B cell (primary cell): ENCODE data around the gene GLG1. TPM values are rescaled to one million over a fixed set of nuclear protein-coding genes. Genes with fewer than 3 reads are reported as not detected.

Experiments used
- ATAC-seq: fragments of 200-7000 bp; cut with Tn5 transposase; one replicate; pipeline ENCODE4 v1.10.0; 2021; ENCODE audit warnings: low read depth, mild to moderate bottlenecking, moderate number of reproducible peaks, moderate library complexity
- CTCF ChIA-PET: fragments of 350-600 bp; sonication (Branson Sonifier 250); formaldehyde crosslinking; loops from one replicate; lab custom pipeline; 2021; ENCODE audit warnings: antibody characterized with exemption, inconsistent platforms; lab: Charles Lee
- POLR2A ChIA-PET: fragments of 350-600 bp; sonication (Branson Sonifier 250); formaldehyde crosslinking; loops from one replicate; lab custom pipeline; 2021; ENCODE audit warnings: antibody characterized with exemption; lab: Charles Lee
- DNase-seq: peaks from one replicate; pipeline ENCODE4 v3.0.0; 2013
- H2AFZ ChIP-seq: 2 replicates; pipeline ENCODE4 v1.6.1; 2012; ENCODE audit warnings: mild to moderate bottlenecking, low read depth, low read length; ENCODE audit not compliant: insufficient read depth, poor library complexity, severe bottlenecking
- H3K27ac ChIP-seq, 2 donors: 1 replicate in 1 of 2; 2 replicates in 1 of 2; pipeline ENCODE4 v1.5.1; 2012 to 2013; ENCODE audit warnings: low read length in 2 of 2, mild to moderate bottlenecking in 2 of 2, moderate library complexity in 1 of 2
- H3K27me3 ChIP-seq, 4 experiments: fragments of 200-600 bp in 1 of 4; sonication (generic) in 1 of 4; replicated peaks in 1 of 4; 1 replicate in 2 of 4; 2 replicates in 2 of 4; pipeline versions ENCODE4 v1.6.1 to v1.7.0; 2013 to 2016; ENCODE audit warnings: low read length in 3 of 4, mild to moderate bottlenecking in 2 of 4, mixed read lengths in 1 of 4, moderate library complexity in 1 of 4; ENCODE audit not compliant: insufficient read depth in 4 of 4, control insufficient read depth in 3 of 4; ENCODE audit errors: control extremely low read depth in 1 of 4
- H3K36me3 ChIP-seq, 2 experiments: replicated peaks in 1 of 2; 1 replicate in 1 of 2; 2 replicates in 1 of 2; pipeline versions ENCODE4 v1.6.1 to v1.7.1; 2013; ENCODE audit warnings: low read length in 1 of 2; ENCODE audit not compliant: insufficient read depth in 2 of 2, control insufficient read depth in 1 of 2; ENCODE audit errors: control extremely low read depth in 1 of 2, extremely low read depth in 1 of 2
- H3K4me1 ChIP-seq, 2 donors: fragments of 200-600 bp in 1 of 2; sonication (generic) in 1 of 2; 1 replicate in 1 of 2; 2 replicates in 1 of 2; pipeline versions ENCODE4 v1.5.1 to v1.6.1; 2013 to 2017; ENCODE audit warnings: low read length in 2 of 2; ENCODE audit not compliant: control insufficient read depth in 2 of 2, insufficient read depth in 2 of 2
- H3K4me2 ChIP-seq: replicated peaks from 2 replicates; pipeline ENCODE3; 2012; ENCODE audit warnings: mild to moderate bottlenecking, low read depth, low read length; ENCODE audit not compliant: poor library complexity, severe bottlenecking
- H3K4me3 ChIP-seq, 5 experiments: fragments of 200-600 bp in 1 of 5; sonication (generic) in 1 of 5; 1 replicate in 3 of 5; 2 replicates in 2 of 5; pipeline versions ENCODE4 v1.5.1 to v1.7.0; 2011 to 2016; ENCODE audit warnings: low read length in 4 of 5, mild to moderate bottlenecking in 4 of 5, low read depth in 2 of 5, control low read depth in 1 of 5, moderate library complexity in 1 of 5; ENCODE audit not compliant: insufficient read depth in 1 of 5; ENCODE audit errors: control extremely low read depth in 1 of 5, extremely low read depth in 1 of 5
- H3K79me2 ChIP-seq: fragments of 200-600 bp; sonication (generic); one replicate; pipeline ENCODE4 v1.6.0; 2016; ENCODE audit warnings: low read length; ENCODE audit not compliant: control insufficient read depth, insufficient read depth
- H3K9ac ChIP-seq: fragments of 200-600 bp; sonication (generic); 2 replicates; pipeline ENCODE4 v1.6.1; 2017; ENCODE audit warnings: mild to moderate bottlenecking, low read length, moderate library complexity
- H3K9me3 ChIP-seq, 3 donors: one replicate each; pipeline versions ENCODE4 v1.6.1 to v1.7.1; 2013; ENCODE audit warnings: low read length in 2 of 3; ENCODE audit not compliant: control insufficient read depth in 2 of 3, insufficient read depth in 1 of 3; ENCODE audit errors: control extremely low read depth in 1 of 3
- H4K20me1 ChIP-seq: 2 replicates; pipeline ENCODE4 v1.6.0; 2012; ENCODE audit warnings: mild to moderate bottlenecking, low read length; ENCODE audit not compliant: insufficient read depth, control insufficient read depth, poor library complexity, severe bottlenecking
- H3K27ac Mint-ChIP-seq: one replicate; pipeline ENCODE4 v1.8.0; 2021; ENCODE audit warnings: mixed read lengths
- H3K27me3 Mint-ChIP-seq: one replicate; pipeline ENCODE4 v1.8.0; 2021; ENCODE audit warnings: mixed read lengths
- H3K4me1 Mint-ChIP-seq: one replicate; pipeline ENCODE4 v1.8.0; 2021; ENCODE audit warnings: mixed read lengths
- H3K4me3 Mint-ChIP-seq: one replicate; pipeline ENCODE4 v1.8.0; 2021; ENCODE audit warnings: mixed read lengths
- H3K9me3 Mint-ChIP-seq: one replicate; pipeline ENCODE4 v1.8.0; 2022; ENCODE audit warnings: mixed read lengths; ENCODE audit not compliant: insufficient read depth
- EZH2 ChIP-seq: IDR thresholded peaks from 2 replicates; pipeline ENCODE4 v1.6.1; 2012; ENCODE audit warnings: borderline replicate concordance, low read depth, mild to moderate bottlenecking, moderate library complexity, low read length; ENCODE audit not compliant: insufficient read depth, poor library complexity, severe bottlenecking
- WGBS: methylation state at CpG from one replicate; pipeline ENCODE4 v1.1.5; 2013; ENCODE audit warnings: missing lambda C conversion rate; ENCODE audit not compliant: insufficient coverage; 5-methylcytosine and 5-hydroxymethylcytosine counted together
- intact Hi-C: fragments of 100-400 bp; cut with micrococcal nuclease; formaldehyde crosslinking; loops from one replicate; pipeline ENCODE4 v1.10.0; 2022
- polyA plus RNA-seq: library from polyadenylated mRNA; depleted of rRNA; stranded (reverse); fragments of >200 nt; gene quantifications from 2 replicates; pipeline ENCODE4 v1.2.3, GENCODE V29; 2012
- total RNA-seq, 2 donors: library from RNA; stranded (reverse); fragments of 120-200 nt in 1 of 2; gene quantifications; 1 replicate in 1 of 2; 2 replicates in 1 of 2; pipeline versions ENCODE4 v1.2.3 to v1.2.4, GENCODE V29; 2013 to 2022
- TF ChIP-seq, protein P1 (sequence below): fragments of 200-600 bp; IDR thresholded peaks from one replicate; pipeline ENCODE4 v1.8.0; 2022; ENCODE audit warnings: antibody characterized with exemption, mild to moderate bottlenecking

The GLG1 gene
- total and polyA plus RNA-seq, 2 donors (not counting 1 experiment from before 2014, with no cell fraction given), result 28.3 to 114 TPM

- Histone ChIP-seq H3K79me2 (peaks cover 97% of the 10 kb centered on the region), H2AFZ (no peak overlapping the region), H3K27ac (no peak overlapping the region), H3K4me1 (peaks cover 14 to 16% of the 10 kb centered on the region in 2 donors), H3K9me3 (peaks cover 0 to 6% (median 0%) of the 10 kb centered on the region in 3 donors), H3K27me3 (no peaks in the 10 kb centered on the region), H3K36me3 (peaks cover 2 to 6% of the 10 kb centered on the region in 2 experiments), H3K4me3 (no peak overlapping the region), H3K9ac (no peak overlapping the region), H3K4me2 (no peak overlapping the region), H4K20me1 (peaks cover 53% of the 10 kb centered on the region)
- CTCF ChIA-PET, result no interaction called here
- H3K27ac Mint-ChIP-seq, result no peak overlapping the region
- no peaks in the 10 kb centered on the region for H3K27me3 Mint-ChIP-seq
- WGBS, result no CpG with 5 or more reads among the region's 2 CpGs
- no peak for TF ChIP-seq EZH2
- TF ChIP-seq, protein P1, sequence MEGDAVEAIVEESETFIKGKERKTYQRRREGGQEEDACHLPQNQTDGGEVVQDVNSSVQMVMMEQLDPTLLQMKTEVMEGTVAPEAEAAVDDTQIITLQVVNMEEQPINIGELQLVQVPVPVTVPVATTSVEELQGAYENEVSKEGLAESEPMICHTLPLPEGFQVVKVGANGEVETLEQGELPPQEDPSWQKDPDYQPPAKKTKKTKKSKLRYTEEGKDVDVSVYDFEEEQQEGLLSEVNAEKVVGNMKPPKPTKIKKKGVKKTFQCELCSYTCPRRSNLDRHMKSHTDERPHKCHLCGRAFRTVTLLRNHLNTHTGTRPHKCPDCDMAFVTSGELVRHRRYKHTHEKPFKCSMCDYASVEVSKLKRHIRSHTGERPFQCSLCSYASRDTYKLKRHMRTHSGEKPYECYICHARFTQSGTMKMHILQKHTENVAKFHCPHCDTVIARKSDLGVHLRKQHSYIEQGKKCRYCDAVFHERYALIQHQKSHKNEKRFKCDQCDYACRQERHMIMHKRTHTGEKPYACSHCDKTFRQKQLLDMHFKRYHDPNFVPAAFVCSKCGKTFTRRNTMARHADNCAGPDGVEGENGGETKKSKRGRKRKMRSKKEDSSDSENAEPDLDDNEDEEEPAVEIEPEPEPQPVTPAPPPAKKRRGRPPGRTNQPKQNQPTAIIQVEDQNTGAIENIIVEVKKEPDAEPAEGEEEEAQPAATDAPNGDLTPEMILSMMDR, result no peak
- DNase-seq (no peak), ATAC-seq (no peak)
- H3K9me3 Mint-ChIP-seq, result no peaks in the 10 kb centered on the region
- peaks cover 32% of the 10 kb centered on the region for H3K4me1 Mint-ChIP-seq
- POLR2A ChIA-PET, result no interaction called here
- no peak overlapping the region for H3K4me3 Mint-ChIP-seq
- intact Hi-C loops, result no loop called here
These were observed 10.3 kb downstream of the GLG1 start for GRCh38 chr16:74596586-74596985.

- peaks cover 0 to 6% (median 0%) of the 10 kb centered on the region in 3 donors for H3K9me3 ChIP-seq
- H3K36me3 ChIP-seq, result peaks cover 2 to 3% of the 10 kb centered on the region in 2 experiments
- ATAC-seq (no peak), DNase-seq (no peak)
- ChIA-PET CTCF (no interaction called here), POLR2A (no interaction called here)
- no CpG with 5 or more reads among the region's 3 CpGs for WGBS
- peaks cover 28% of the 10 kb centered on the region for H3K4me1 Mint-ChIP-seq
- no peak overlapping the region for H3K4me3 ChIP-seq
- no peak overlapping the region for H3K4me2 ChIP-seq
- no peak overlapping the region for H3K4me3 Mint-ChIP-seq
- H4K20me1 ChIP-seq, result peaks cover 65% of the 10 kb centered on the region
- no peaks in the 10 kb centered on the region for H3K9me3 Mint-ChIP-seq
- no peaks in the 10 kb centered on the region for H3K27me3 ChIP-seq
- peaks cover 9 to 12% of the 10 kb centered on the region in 2 donors for H3K4me1 ChIP-seq
- TF ChIP-seq, protein P1, result no peak
- TF ChIP-seq EZH2, result no peak
- H3K27ac ChIP-seq, result no peak overlapping the region
- H3K27me3 Mint-ChIP-seq, result no peaks in the 10 kb centered on the region
- no peak overlapping the region for H3K27ac Mint-ChIP-seq
- H3K9ac ChIP-seq, result no peak overlapping the region
- intact Hi-C loops, result no loop called here
- peaks cover 99% of the 10 kb centered on the region for H3K79me2 ChIP-seq
- H2AFZ ChIP-seq, result no peak overlapping the region
These were observed 14.1 kb downstream of the GLG1 start for GRCh38 chr16:74592847-74593246.
